Measurements from ENCODE around the gene POTEF. TPM values are rescaled to one million over a fixed set of nuclear protein-coding genes. Genes with fewer than 3 reads are reported as not detected.
"Not testable (repeated sequence)": the region's sequence is repeated elsewhere in the genome, so short reads cannot be mapped to it uniquely, and the experiment has no call there.

Gene POTEF
- total RNA-seq, 2 donors from 2014 or later = not detected

- H3K9me3 Mint-ChIP-seq; DNase-seq (ENCODE audit: low spot score in 2 of 2); ATAC-seq; H3K36me3 Mint-ChIP-seq; H3K27ac Mint-ChIP-seq: not testable (repeated sequence)
Observed at GRCh38 chr2:130052376-130052775, 76.6 kb downstream of the POTEF start.

DNA sequence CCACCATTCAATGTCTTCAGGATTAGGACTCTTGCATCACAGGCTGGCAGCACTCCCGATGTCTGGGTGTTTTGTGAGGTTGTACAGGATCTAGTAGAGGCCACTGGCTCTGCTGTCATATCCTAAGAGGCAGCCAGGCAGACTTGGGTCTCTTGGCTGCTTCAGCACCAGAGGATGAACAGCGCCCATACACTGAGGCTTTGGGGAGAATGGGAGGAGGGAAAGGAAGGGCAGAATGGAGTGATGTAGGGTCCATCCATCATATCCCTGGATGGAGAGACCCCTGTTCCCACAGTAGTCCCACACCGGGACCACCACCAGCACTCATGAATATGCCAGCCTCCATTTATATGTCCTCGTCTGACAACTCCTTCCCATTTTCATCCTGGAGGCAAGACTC lies 80.6 kb downstream of the POTEF start:
- H3K36me3 Mint-ChIP-seq; DNase-seq (ENCODE audit: low spot score in 2 of 2); ATAC-seq: not testable (repeated sequence)

GRCh38 chr2:130038265-130038603 lies 90.8 kb downstream of the POTEF start:
- not testable (repeated sequence) for H3K36me3 Mint-ChIP-seq; H3K9me3 Mint-ChIP-seq; ATAC-seq; H3K27ac Mint-ChIP-seq; DNase-seq (ENCODE audit: low spot score in 2 of 2)

More for the DNA sequence above, 80.6 kb downstream of the POTEF start:
- not testable (repeated sequence) for H3K9me3 Mint-ChIP-seq, H3K27ac Mint-ChIP-seq

DNA sequence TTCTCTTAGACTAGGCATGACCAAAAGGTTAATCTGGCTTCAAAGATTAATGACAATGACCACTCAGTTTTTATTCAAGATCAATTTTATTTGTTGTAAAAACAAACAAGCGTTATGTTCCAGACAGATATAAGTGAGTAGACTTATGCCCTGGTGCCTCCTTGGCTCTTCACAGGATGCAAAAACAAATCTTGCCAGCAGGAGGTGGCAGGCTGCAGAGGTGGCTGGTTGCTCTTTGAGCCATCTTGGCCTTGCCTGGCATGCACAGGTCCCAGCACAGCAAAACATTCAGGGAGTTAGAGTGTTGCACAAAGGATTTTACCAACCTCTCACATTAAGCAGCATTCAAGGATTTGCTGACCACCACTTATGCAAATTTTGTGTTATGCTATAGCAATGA lies 103.1 kb downstream of the POTEF start:
- H3K9me3 Mint-ChIP-seq; DNase-seq (ENCODE audit: low spot score in 2 of 2); H3K27ac Mint-ChIP-seq; ATAC-seq; H3K36me3 Mint-ChIP-seq: not testable (repeated sequence)

Other genes starting within 250 kb of the POTEF start
- gene RAB6C, start 149.6 kb downstream of the POTEF start, total RNA-seq = not detected
- 1 to 10 TPM; 1.7 to 2.8 TPM for gene CCDC74B, start 15.9 kb upstream of the POTEF start, total RNA-seq
- gene SMPD4, start 52.4 kb upstream of the POTEF start, total RNA-seq = 10 to 100 TPM; 80.4 to 91.7 TPM
- 100 to 1,000 TPM; 392 to 450 TPM for gene MZT2B, start 53.0 kb upstream of the POTEF start, total RNA-seq
- not detected for gene TUBA3E, start 69.2 kb upstream of the POTEF start, total RNA-seq
- gene IMP4, start 213.7 kb upstream of the POTEF start, total RNA-seq = 100 to 1,000 TPM in 1 of 2 donors, 10 to 100 TPM in 1; 91.0 to 106 TPM
- 10 to 100 TPM; 28.3 to 62.1 TPM for gene PTPN18, start 226.8 kb upstream of the POTEF start, total RNA-seq